Right kidney (tissue), 1 donor: ENCODE results near the gene TEAD1.

Experiments
- DNase-seq: peaks from one replicate; pipeline ENCODE4 v3.0.0-alpha.2; 2016

Gene TEAD1

DNA sequence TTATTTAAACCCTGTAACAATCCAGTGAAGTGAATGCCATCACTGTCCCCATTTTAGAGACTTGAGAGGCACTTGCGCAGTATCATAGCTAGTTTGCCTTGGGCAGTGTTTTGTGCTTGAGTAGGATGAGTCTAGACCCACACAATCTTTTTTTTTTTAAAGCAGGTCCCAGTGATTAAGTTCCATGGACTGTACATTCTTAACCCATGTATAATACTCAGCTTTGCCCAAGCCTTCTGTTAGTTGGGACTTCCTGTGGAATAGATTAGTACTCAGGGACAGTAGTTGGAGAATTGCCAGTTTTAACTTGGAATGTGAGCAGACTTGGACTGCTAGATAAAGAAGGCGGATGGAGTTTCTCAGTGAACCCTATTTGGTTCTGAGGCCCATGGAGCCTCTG is 226.3 kb downstream of the TEAD1 start:
- no peak for DNase-seq

DNA sequence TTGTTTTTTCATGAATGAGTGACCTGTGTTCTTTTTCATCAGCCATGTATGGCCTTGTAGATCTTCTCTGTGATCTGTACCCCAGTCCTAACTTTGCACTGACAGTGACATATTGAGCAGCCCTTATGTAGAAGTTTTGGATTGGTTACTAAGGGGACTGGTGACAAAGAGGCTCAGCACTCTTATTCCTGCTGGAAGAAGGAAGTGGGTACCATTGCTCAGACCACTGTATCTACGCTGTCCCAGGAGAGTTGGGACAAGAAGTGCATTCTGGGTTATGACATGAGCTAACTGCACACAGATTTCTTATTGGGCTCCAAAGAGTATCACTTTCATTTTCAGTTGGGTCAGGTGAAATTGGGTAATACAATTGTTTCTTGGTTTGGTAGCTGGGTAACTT is 227.1 kb downstream of the TEAD1 start:
- DNase-seq: no peak

DNA sequence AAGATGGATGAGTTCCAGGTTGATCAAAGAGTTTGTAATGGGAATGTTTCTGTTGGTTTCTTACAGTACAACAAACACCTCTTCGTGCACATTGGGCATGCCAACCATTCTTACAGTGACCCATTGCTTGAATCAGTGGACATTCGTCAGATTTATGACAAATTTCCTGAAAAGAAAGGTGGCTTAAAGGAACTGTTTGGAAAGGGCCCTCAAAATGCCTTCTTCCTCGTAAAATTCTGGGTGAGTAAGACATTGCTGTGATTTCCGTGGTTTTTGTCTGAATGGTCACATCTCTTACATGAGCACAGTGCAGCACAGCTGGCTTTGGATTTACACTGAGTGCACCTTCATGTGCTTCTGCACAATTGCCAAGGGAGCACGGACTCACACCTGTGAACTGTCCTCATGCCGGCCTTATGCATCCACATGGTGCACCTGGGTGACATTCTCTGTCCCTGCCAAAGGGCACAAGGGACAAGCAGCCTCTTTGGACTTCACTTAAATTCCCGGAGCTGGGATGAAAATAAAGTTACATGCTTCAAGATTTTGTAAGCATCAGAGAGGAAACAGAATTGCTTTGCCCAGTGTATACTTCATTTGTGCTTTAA is 227.8 kb downstream of the TEAD1 start:
- no peak for DNase-seq

DNA sequence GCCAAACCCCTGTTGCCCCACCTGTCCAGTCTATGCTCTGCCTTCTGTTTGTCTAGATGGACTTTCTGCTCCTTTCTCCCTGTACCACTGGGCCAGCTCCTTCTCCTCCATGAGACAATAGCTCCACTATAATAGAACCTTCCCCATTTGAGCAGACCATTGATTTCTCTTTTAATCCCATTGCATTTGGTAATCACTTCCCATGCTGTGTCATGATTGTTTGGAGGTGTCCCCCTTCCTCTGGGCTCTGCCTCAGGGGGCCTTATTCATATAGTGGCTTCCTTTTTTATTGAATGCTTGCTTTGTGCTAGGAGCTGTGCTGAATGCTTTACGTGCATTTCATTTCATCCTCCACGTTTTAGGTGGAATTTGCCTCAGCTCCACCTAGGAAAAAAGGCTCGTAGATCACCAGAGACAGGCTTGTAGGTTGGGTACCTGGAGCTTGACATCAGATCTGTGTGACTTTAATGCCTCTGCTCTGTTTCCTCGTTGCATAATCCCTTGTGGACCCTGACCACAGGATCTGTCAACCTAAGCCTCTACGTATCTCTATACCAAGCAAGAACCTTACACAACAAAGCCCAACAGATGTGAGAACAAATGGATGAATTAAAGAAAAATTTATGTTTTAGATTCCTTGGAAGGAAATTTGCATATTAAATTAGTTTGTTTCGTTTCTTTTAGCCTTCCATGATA is 228.7 kb downstream of the TEAD1 start:
- DNase-seq: no peak

DNA sequence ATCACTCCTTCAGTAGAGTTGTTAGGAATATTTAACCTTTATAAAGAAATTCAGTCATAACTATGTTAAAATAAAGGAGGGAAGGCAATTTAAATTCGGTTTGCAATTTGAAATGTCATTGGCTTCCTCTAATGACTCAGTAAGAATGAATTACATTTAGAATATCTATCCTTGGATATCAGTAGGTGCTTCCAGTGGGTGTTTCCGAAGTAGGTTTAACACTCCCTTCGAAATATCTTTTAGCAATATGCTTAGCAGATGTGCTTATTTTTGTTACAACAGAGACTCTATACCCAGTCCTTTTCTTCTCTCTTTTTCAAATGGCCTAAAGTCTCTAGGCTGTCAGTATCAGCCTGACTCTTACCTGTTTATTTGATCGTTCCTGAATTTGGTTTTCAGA is 231.2 kb downstream of the TEAD1 start:
- DNase-seq: no peak

DNA sequence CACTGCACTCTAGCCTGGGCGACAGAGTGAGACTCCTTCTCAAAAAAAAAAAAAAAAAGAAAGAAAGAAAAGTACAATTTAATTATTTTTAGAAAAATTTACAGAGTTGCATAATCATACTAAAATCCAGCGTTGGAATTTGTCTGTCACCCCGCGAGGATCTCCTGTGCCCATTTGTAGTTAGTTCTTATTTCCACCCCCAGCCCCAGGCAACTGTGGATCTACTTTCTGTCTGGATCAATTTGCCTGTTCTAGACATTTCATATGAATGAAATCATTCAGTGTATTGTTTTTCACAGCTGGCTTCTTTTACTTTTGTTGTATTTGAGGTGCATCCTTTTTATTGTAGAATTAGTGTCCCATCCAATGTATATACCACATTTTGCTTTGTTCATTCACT is 232.3 kb downstream of the TEAD1 start:
- DNase-seq: no peak

DNA sequence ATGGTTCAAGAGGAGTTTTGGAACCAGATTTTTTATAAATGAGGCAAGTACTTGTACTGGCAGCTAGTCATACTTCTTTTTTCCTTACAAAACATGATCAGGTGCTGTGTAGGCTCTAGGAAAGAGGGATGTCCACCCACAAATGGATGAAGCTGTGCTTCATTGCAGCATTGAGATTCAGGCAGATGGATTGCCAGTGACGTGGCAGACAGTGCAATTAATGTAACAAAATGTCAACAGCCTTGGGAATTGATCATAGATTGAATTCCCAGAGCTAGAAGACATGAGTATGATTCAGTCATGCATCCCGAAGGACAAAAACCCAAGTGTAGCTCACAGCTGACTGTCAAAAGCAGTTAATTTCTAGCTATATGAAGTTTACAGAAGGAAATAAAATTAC is 235.7 kb downstream of the TEAD1 start:
- DNase-seq: no peak

DNA sequence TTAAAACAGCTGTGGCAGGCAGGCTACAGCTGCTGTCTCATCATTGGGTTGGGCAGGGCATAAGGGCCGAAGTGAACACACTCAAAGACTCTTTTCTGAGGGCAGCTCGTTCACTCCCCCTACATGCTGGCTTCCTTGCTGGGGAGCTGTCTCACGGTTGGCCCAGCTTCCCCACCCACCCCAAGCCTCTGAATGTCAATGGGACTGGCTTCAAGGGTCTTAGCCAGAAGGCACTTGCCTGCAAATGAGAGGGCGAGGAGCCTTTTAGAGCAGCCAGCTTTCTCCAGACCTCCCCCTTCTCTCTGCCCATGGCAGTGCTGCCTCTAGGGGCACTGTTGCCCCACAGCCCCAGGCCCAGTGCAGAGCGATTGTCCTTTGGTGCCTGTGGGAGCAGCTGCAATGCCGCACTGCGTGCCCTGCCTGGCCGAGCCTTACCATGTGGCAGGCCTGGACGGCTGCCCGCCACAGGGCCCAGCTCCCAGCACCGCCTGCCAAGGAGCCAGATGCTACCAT is 240.2 kb downstream of the TEAD1 start:
- peak; percentile 60 for DNase-seq

DNA sequence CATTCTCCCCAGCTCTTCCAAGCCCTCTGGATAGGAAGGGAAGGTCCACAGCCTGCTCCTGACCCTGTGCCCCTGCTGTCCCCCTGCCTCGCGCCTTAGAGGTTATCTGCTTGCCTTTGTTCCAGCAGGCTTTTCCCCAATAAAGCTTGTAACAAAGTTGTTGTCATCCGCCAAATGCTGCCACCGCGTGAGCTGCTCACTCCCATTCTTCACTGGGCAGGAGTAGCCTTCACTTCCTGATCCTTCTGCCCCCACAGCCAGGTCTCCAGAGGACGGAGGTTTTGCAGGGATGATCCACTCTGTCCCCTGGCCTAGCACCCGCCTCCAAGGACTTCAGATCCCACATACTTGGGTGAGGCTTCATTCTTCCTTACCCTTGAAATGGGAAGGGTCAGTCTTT is 240.9 kb downstream of the TEAD1 start:
- DNase-seq: no peak

DNA sequence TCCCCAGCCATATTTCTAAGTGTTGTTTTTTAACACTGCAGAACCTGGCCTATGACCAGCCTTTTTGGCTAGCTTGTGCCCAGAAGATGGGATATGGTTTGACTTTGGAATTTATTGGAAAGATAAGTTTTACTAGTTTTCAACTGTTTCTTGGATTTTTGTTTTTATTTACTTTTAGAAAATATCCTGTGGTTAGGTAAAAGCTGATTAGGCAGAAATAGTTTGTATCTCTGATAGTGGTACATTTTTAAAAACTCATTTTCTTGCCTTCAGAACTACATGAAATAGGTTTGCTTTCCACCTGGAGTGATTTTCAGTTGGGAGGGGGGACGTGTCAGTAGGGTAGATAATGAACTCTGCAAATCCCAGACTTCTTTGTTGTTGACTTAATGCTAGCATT is 243.6 kb downstream of the TEAD1 start:
- DNase-seq: no peak

DNA sequence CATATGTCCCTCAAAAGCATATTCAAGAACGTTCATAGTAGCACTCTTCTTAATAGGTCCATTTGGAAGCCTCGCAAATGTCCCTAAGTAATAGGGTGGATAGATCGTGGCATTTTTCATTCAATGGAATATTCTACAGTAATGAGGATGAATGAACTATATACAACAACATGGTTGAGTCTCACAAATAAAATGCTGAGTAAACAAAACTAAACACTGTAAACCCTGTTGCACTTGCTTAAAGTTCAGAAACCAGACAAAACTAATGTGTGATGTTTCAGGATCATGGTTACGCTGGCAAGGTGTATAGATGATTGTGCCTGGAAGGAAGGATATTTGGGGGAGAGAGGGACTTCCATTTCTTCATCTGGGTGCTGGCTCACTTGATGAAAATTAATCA is 244.4 kb downstream of the TEAD1 start:
- no peak for DNase-seq

DNA sequence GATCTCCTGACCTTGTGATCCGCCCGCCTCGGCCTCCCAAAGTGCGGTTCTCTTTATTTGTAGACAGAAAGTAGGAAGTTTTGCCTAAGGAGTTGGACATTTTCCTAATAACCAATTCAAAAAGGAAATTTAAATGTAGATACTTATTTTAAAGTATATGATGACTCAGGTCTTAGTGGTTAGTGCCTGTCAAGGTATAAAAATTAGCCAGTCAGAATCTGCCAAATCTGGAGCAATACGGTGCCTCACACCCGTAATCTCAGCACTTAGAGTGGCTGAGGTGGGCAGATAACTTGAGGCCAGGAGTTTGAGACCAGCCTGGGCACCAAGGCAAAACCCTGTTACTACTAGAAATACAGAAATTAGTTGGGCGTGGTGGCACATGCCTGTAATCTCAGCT is 248.2 kb downstream of the TEAD1 start:
- DNase-seq: no peak

DNA sequence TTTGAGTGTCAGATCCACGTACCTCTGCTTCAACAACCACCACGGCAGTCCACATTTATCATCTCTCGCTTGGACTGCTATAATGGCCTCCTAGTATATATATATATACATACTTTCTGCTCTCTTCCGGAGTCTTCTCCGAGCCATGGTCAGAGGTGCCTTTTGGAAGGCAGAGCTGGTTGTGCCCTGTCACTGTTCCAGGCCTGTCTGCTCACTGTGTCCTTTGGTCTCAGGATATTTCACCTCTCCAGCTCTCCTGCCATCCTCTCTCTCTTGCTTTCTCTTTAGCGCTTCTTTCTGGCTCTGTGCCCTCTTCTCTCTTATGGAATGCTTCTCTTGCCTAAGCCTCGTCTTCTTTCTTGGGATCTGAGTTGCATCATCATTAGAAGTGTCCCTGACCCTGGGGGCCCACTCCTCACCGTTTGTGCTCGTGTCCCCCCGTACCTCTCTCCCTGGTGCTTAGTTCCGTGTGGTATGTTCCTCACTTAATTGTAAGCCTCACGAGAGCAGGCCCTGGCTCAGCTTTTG is 248.8 kb downstream of the TEAD1 start:
- no peak for DNase-seq

DNA sequence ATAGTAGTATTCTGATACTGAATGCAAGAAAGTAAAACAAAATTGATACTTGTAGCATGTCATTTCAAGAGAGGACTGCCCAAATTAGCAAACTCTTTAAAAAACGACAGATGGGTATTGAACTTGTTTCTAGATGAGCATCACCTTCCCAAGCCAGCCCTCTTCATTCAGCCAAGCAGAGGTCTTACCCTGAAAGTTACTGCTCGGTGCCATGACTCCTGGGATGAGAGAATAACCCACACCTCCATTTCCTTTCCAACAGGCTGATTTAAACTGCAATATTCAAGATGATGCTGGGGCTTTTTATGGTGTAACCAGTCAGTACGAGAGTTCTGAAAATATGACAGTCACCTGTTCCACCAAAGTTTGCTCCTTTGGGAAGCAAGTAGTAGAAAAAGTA is 250.4 kb downstream of the TEAD1 start:
- no peak for DNase-seq

DNA sequence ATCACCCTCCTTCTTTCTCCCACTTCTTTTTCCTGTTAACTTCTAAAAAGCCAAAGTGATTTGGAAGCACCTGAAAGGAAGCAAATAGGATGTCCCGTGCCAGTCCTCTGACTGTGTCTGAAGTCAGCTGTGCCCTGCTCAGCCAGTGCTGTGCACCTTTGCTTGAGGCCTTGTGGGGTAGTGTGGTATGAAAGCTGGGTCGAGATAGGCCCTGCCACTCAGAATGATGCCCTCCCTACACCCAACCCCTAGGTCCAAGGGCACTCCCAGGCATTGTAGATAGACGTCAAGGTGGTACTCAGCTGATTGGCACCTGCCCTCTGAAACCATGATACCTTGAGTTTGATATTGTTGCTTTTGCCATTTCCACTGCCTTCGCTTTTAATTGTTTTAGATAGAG is 251.3 kb downstream of the TEAD1 start:
- no peak for DNase-seq

DNA sequence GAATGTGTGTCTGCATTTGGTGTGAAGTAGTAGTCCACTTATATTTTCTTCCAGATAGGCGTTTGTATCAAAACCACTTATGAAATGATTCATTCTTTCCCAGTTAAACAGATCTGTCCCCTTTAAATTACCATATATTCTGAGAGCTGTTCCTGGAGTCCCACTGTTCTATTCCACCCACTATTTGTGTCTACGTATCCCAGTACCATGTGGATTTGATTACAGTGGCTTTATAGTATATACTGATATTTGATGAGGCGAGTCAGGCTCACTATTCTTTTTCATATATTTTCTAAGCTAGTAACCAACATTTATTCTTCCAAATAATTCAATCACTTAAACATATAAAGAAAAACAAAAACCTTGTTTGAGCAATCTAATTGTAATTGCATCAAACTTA is 253.0 kb downstream of the TEAD1 start:
- no peak for DNase-seq

DNA sequence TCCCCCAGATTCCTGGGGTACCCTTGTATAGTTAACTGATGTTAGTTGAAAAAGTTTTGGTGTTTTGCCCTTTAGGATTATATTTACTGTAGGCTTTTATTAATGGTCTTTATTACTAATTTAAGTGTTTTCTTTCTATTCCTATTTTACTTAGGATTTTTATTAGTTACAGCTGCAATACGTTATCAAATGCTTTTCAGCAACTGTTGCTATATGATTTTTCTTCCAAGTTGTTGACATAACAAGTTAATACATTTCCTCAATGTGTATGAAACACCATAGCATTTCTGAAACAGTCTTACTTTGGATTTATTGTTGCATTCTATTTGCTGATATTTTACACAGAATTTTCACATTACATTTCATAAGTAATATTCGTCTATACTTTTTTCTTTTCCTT is 253.7 kb downstream of the TEAD1 start:
- no peak for DNase-seq

DNA sequence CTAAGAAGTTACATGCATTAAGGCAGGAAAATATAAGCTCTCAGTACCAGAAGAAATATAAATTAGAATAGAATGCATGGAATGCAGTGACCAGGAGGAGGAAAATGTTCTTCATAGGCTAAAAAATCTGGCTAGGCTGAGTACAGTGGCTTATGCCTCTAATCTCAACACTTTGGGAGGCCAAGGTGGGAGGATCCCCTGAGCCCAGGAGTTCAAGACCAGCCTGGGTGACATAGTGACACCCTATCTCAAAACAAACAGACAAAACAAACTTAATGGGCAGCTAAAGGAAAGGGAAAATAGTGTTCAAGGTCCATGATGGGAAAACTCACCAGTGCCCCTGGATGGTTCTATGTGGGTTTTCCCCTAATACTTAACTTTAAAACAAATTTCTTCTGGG is 256.6 kb downstream of the TEAD1 start:
- DNase-seq: no peak

DNA sequence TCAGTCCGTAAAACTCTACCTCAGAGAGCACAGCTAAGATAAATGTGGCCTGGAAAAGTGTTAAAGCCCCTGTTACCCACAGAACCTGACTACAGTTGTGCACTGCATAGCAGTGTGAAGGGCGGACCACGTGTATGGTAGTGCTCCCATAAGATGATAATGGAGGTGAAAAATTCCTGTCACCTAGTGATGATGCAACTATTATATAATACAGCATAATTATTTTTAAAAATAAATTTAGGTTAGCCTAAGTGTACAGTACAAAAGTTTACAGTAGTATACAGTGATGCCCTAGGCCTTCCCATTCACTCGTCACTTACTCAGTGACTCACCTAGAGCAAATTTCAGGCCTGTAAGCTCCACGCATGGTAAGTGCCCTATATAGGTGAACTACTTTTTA is 258.3 kb downstream of the TEAD1 start:
- no peak for DNase-seq

DNA sequence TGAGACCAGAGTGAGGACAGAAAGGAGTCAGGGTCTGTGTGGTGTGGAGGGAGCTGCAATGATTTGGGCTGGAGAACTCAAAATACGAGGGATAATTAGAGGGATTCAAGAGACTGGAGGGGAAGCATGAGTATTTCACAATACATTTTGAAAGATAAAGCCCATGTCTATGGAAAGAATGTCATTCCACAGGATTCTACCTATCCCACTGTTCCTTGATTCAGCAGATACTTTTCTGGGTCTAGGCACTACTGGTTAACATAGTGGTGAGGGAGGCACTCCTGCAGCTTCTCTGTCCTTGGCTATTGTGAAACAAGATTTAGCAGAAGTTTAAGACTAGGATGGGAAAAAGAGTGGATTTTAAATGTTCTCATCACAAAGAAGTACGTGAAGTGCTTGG is 262.0 kb downstream of the TEAD1 start:
- DNase-seq: no peak

DNA sequence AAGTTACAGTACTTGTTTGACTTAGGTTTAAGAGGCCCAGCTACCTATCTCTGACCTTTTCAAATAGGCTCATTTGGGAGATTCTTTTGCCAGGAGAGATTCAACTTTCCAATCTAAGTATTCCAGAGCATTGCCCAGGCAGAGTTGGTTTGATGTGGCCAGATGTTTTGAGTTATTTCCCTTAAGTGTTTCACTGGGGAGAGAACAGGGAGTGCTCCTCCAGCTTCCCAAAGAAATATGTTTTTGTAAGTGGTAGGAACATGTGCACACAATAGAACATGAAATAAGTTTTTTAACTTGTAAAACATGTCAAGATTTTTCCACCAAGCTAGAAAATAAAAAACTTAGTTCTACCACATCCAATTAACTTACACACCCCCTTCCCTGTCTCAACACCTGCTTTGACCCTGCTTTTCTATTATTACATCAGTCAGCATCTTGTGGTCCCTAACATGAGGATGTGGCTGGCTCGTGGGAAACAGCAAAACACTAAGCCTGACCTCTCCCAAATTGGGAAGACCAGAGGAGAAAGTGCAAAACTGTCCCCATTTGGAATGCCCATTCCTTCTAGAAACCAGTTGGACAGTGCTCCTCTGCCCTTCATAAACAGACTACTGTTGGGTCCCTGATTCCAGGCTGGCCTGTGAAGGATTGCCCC is 264.5 kb downstream of the TEAD1 start:
- DNase-seq: no peak

DNA sequence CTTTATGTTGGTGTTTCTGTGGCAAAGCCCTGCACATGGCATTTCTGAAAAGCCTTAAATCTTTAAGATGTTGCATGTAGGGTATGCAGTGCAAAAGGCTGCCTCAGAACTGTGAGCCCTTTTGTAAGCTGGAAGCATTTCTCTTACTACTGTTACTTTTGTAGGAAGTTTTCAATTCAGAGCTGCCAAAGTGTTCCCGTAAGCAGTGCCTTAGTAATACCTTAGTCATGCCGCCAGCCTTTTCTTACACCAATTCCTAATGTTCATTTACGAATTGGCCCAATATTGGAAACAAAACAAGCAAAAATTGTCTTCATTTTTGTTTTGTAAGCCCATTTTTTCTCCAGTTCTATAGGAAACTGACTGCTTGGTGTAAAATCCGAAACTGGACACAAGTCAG is 267.4 kb downstream of the TEAD1 start:
- DNase-seq: no peak

DNA sequence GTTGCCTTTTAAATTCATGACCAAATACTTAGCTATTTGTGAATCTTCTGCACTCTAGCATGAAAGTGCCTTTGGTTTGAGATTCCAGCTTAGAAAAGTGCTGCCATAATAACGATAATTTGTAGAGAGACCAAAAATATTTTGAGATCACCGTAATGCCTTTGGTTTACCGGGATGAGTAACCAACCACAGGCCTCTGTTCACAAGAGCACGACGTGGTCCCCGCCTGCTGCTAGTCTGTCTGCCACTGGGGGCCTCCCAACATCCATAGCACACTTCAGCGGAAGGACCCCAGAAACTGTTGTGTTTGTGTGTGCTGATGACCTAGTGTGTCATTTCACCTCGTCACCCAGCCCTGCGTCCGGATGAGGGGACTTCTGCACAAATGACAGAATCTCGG is 267.9 kb downstream of the TEAD1 start:
- DNase-seq: no peak

DNA sequence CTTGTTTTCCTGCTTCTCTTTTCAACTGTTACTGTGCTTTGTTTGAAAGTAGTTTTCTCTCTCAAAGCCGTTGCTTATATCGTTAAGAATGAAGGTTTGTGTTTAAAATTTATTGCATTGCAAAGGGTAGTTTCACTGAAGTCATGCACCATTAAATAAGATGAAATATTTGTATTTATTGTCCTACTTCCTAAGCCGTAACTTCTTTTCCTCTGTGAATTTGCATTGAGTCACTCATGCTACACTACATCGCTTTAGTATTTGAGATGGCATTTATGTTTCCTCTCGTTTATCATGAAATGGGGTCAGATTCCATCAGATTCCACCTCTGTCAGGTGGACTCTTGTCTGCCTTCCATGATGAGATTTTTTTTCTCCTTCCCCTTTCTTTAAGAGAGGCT is 269.1 kb downstream of the TEAD1 start:
- no peak for DNase-seq
